ENCODE results near the gene SLC41A3.

SLC41A3 gene

GRCh38 chr3:126015075-126015474 is 68.8 kb downstream of the SLC41A3 start:
- TF ChIP-seq, protein P1, sequence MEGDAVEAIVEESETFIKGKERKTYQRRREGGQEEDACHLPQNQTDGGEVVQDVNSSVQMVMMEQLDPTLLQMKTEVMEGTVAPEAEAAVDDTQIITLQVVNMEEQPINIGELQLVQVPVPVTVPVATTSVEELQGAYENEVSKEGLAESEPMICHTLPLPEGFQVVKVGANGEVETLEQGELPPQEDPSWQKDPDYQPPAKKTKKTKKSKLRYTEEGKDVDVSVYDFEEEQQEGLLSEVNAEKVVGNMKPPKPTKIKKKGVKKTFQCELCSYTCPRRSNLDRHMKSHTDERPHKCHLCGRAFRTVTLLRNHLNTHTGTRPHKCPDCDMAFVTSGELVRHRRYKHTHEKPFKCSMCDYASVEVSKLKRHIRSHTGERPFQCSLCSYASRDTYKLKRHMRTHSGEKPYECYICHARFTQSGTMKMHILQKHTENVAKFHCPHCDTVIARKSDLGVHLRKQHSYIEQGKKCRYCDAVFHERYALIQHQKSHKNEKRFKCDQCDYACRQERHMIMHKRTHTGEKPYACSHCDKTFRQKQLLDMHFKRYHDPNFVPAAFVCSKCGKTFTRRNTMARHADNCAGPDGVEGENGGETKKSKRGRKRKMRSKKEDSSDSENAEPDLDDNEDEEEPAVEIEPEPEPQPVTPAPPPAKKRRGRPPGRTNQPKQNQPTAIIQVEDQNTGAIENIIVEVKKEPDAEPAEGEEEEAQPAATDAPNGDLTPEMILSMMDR (conservative IDR thresholded peaks at IDR 0.05; ENCODE audit: control insufficient read depth, insufficient read depth, low read depth, low read length), result no peak
- H3K4me3 ChIP-seq (ENCODE audit: control insufficient read depth, low read depth, low read length), result no peak overlapping the region
- DNase-seq (ENCODE audit: low read depth), result no peak

GRCh38 chr3:126014252-126014651 is 69.7 kb downstream of the SLC41A3 start:
- TF ChIP-seq, protein P1 (conservative IDR thresholded peaks at IDR 0.05; ENCODE audit: control insufficient read depth, insufficient read depth, low read depth, low read length), result no peak
- peak; percentile 69 for DNase-seq (ENCODE audit: low read depth)
- H3K4me3 ChIP-seq (ENCODE audit: control insufficient read depth, low read depth, low read length), result no peak overlapping the region

- TF ChIP-seq, protein P1 (conservative IDR thresholded peaks at IDR 0.05; ENCODE audit: control insufficient read depth, insufficient read depth, low read depth, low read length), result no peak
- H3K4me3 ChIP-seq (ENCODE audit: control insufficient read depth, low read depth, low read length), result no peak overlapping the region
- DNase-seq (ENCODE audit: low read depth), result no peak
Observed at GRCh38 chr3:126013751-126014156, 70.2 kb downstream of the SLC41A3 start.

- no peak overlapping the region for H3K4me3 ChIP-seq (ENCODE audit: control insufficient read depth, low read depth, low read length)
- DNase-seq (ENCODE audit: low read depth), result no peak
- TF ChIP-seq, protein P1 (conservative IDR thresholded peaks at IDR 0.05; ENCODE audit: control insufficient read depth, insufficient read depth, low read depth, low read length), result no peak
Observed at GRCh38 chr3:126009181-126009580, 74.7 kb downstream of the SLC41A3 start.

GRCh38 chr3:126008219-126008618 is 75.7 kb downstream of the SLC41A3 start:
- TF ChIP-seq, protein P1 (conservative IDR thresholded peaks at IDR 0.05; ENCODE audit: control insufficient read depth, insufficient read depth, low read depth, low read length), result no peak
- H3K4me3 ChIP-seq (ENCODE audit: control insufficient read depth, low read depth, low read length), result no peak overlapping the region
- DNase-seq (ENCODE audit: low read depth), result no peak

GRCh38 chr3:126005951-126006350 is 78.0 kb downstream of the SLC41A3 start:
- TF ChIP-seq, protein P1 (conservative IDR thresholded peaks at IDR 0.05; ENCODE audit: control insufficient read depth, insufficient read depth, low read depth, low read length), result no peak
- H3K4me3 ChIP-seq (ENCODE audit: control insufficient read depth, low read depth, low read length), result no peak overlapping the region
- peak; percentile 73 for DNase-seq (ENCODE audit: low read depth)

GRCh38 chr3:126004692-126005091 is 79.2 kb downstream of the SLC41A3 start:
- H3K4me3 ChIP-seq (ENCODE audit: control insufficient read depth, low read depth, low read length), result no peak overlapping the region
- TF ChIP-seq, protein P1 (conservative IDR thresholded peaks at IDR 0.05; ENCODE audit: control insufficient read depth, insufficient read depth, low read depth, low read length), result no peak
- no peak for DNase-seq (ENCODE audit: low read depth)

All from fibroblast of mammary gland (primary cell).